NCI-H69 (cell line): ENCODE data around the gene UGT2A3.
"Not testable (repeated sequence)": the region's sequence is repeated elsewhere in the genome, so short reads cannot be mapped to it uniquely, and the experiment has no call there.

ENCODE experiments used
- DNase-seq: peaks from one replicate; lab custom pipeline; 2025; lab: John Stamatoyannopoulos, UW

The UGT2A3 gene

DNA sequence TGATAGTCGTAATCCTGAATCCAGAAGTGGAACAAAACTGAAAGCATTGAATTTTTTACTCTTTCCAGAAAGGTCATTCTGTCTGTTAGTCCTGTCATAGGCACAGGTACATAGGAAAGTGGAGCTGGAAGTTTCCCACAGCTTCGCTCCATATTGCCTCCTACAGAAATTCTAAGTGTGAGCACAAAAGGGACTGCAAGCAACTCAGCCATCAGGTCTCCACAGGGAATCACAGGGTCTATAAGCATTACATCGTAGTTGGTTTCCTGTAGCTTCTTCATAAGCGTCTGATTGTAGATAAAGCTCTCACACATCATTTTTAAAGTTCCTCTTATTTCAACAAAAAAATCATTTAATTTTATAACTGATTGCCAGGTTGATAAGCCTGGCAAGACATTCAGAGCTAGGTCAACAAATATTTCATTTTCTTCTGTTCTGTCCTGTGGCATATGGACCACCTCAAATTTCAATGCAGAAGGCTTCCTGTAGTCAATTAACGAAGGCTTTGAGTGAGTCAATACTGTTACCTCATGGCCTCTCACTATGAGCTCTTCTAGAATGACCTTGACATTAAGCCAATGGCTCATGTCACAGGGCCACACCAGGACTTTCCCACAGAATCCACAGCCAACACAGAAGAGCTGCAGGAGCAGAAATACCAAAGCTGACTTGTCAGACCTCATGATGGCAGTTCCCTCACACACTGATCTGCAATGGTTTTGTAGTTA is at the start of gene UGT2A3:
TSS of gene UGT2A3 (minus strand) at position 727 of the 728 bp plus-strand sequence. CDS start at position 683, 44 bp downstream.
- DNase-seq = no peak

DNA sequence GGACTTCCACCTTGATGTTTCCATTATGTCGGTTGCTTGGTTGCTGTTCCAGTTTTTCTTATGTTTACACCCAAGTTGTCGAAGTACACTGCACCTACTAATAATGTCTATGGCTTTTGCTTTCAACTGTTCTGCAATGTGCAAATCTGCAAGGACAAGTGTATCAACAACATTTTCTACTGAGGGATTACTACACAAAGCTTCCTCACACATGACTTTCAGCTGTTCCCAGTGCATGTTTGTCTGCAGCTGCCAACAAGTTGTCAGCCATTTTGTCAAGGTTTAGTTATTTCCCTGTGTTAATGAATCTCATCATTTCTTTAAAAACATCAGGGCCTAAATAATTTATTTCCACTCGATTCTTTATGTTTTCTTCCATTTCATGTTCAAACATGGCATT is 45.4 kb upstream of the UGT2A3 start:
- DNase-seq = no peak

DNA sequence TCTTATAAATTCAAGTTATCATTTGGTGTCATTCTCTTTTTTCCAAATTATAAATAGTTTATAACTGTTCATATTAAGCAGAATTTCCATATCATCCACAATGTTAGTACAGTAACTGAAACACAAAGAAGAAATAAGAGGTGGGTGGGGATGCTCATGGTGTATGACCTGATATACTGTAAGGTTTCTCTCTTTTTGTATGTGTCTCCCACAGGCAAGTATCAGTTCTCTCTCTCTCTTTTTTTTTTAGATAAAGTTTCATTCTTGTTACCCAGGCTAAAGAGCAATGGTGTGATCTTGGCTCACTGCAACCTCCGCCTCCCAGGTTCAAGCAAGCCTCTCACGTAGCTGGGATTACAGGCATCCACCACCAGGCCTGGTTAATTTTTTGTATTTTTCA is 43.7 kb upstream of the UGT2A3 start:
- no peak for DNase-seq

DNA sequence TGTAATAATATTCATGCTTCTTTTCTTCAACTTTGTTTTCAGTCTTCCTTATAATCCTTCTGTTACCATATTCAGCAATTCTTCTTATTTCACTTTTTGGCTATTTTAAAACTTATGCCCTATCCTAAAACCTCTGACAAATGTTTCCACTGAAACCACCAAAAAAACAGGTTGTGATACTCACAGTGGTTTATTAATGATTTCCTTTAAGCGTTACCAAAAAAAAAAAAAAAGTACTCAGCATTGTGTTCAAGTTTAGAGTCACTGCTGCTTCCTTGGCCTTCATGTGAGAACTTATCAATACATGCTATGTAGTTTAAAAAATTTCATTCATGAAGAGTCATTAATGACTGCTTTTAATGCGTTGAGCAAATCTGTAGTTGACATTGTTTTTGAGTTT is 35.4 kb upstream of the UGT2A3 start:
- no peak for DNase-seq

DNA sequence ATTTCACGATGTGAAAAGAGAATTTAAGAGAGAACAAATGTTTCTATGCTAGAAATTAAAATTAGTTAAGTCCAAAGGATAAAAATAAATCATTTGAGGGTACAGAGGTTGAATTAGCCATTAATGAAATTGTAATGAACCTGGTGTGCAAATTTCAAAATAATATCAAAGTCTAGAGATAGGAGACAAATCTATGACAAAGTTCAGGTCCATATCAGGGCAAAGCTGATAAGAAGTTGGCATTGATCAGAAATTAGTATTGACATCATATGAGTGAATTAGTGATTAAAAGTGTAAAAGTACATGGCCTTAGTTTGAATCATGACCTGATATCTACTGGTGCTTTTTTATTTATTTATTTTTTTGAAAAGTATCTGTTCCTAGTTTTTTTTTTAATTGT is 33.8 kb upstream of the UGT2A3 start:
- DNase-seq = no peak

DNA sequence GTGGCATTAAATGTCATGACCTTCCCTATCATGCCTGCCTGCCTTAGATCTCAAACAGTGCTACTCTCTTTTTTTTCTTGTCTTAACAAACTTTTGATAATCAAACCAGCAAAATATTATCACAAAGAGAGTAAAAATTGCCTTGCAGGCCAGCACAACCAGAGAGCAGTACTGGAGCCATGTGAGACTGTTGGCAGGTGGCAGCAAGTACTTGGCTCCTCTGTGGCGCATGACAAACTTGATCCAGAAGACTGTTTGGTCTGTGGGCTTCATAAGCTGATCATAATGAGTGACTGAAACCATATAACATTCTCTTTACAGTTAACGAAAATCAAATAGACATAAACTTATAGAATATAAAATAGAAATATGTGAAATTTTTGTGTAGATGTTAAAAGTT is 33.3 kb upstream of the UGT2A3 start:
- DNase-seq = no peak

DNA sequence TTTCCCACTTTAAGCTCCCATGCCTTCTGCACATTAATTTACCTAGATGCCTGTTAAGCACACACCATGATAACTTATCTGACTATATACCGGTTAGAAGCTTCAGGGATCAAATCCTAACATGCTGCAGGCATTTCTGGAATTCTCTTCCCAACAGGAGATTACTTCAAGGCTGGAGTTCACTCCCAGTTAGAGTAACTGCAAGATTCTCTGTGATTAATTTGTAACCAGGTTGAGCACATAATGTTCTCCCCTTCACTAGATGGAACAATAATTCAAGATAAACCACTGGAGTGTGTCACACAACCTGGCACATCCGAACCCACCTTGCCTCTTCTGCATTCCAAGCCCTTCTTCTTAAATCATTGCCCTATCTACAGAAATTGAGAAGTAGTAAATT is 11.8 kb upstream of the UGT2A3 start:
- no peak for DNase-seq

DNA sequence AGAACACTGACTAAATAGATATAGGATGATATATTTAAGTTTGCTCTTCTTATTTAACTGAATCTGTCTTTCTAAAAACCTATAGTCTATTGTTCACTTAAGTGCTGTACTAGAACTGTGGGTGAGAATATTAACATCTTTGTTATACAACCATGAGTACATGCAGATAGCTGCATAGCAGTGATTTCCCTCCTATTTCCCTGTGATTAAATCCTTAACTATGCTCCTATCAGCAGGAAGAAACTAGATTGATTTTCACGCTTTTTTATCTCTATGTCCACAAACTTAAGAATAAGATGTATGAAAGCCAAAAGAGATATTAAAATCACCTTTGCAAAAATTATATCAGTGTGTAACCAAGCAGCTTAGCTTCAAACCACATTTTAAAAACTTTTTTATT is 11.3 kb upstream of the UGT2A3 start:
- no peak for DNase-seq

DNA sequence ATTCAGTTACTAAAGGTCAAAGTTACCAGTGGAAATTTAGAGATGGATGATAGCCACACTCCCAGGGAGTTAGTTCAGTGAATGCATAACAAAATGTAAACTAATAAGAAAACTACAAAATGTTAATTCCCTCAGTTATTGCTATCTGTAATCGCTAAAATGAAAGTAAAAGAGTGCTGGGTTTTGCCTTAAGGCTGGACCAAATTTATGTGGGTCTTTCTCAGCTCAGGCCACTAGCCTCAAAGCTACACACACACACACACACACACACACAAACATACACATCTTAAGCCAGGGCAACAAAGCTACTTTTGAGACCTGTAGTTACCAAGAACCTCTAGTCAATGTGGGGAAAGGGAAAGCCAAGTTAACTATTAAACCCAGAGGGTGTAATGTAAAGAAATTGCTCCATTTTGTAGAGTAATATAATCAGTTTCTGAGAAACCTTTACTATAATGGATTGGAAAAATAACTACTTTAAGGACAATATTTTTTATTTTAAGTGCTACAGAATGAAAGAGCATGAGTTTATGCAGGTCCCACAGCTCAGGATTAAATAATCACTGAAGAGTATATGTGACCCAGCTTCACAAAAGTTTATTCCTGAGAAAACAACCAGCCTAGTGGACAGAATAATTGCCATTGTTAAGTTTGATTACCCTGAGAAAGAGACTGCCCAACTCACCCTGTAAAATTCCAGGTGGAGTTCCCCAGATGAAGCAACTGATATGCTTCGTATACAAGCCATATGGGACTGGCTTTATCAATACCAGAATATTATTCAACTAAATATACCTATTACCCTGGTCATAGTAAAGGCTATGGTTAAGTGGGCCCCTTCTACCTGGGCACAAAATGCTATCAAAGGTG is 8.9 kb upstream of the UGT2A3 start:
- DNase-seq = no peak

DNA sequence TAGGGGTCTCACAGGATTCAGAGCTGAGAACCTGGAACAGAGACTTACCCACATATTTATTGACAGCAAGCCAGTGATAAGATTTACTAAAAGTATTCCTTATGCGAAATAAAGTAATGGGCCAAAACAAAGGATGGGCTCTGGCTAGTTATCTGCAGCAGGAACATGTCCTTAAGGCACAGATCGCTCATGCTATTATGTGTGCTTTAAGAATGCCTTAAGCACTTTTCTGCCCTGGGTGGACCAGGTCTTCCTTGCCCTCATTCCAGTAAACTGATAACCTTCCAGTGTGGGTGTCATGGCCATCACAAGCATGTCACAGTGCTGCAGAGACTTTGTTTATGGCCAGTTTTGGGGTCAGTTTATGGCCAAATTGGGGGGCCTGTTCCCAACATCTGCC is 7.5 kb upstream of the UGT2A3 start:
- not testable (repeated sequence) for DNase-seq

DNA sequence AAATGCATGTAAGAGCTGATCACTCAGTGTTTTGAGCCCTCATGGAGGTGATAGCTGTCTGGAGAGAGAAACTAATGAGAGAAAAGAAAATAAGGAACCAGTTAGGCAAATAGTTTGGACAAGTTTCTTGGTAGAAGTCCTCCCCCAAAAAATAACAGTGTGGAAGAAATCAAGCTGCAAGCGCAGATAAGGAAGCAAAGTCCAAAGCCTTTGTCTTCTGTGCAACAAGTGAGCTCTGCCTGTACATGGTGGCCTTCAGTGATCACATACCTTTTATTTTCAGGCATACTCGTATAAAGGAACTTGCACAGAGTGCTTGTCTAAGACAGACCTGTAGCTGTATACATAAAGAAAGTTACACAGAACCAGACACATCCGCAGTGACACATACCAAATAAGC is 2.5 kb upstream of the UGT2A3 start:
- no peak for DNase-seq

DNA sequence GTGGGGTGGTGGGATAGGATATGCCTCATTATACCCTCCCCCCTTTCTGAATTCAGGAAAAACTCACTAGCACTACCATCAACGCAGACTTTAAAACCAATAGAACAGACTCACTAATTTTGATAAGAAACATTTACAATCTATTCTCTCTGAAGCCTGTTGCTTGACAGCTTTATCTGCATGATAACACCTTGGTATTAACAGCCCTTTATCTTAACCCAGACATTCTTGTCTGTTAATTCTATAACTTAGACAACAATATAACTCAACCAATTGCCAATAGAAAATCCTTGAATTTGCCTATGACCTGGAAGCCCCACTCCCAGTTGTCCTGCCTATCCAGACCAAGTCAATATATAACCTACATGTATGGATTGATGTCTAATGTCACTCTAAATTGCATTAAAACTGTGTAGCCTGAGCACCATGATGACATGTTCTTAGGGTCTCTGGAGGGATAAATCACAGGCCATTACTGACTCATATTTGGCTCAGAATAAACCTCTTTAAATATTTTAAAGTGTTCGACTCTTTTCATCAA is 1.5 kb upstream of the UGT2A3 start:
- no peak for DNase-seq

DNA sequence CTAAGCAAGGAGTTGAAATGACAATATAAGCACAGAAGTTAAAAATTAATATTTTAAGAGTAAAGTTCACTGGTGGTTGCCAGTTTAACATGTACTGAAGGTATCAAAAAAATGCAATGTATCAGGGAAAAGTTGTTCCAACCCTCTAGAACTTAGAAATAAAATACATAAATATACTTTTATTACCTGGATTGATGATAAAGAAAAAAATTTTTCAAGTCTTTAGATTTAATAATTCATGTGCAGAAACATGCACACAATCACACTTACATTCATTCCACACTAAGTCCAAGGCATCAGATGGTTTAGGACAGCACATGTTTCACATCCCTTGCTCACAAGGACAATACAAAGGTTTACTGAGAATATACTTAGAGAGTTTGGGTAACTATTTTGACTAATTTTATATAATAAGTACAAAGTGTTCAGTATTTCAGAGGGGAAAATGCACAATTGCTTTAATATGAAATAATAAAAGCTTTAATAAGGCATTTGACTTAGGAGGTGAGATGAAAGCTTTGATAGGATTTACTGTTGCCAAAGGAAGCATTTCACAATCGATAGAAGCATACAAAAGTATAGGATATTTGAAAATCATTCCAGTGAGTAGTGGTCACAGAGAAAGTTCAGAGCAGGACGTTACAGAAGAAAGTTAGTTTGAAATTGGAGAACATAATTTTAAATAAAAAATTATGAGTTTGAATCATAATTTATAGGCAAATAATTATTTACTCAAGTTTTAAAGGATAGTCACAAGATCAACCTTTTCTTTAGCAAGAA is 392 bp upstream of the UGT2A3 start:
- no peak for DNase-seq

DNA sequence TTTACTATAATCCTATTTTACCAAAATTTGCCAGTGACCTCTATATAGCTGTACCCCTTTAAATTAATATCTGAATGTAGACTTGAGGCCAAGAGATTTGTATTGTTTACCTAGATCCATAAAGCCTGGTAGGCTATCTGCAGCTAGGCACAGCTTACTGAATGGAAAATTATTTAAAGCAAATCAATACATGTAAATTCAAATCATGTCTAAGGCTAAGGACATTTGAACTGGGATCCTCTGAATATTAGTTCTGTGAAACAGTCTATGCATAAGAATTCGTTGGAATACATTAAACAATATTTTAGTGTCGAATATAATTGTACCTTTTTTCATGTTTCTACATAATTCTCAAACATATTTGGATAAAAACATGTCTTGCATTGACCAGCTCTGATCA is 1.6 kb downstream of the UGT2A3 start:
- DNase-seq = no peak

DNA sequence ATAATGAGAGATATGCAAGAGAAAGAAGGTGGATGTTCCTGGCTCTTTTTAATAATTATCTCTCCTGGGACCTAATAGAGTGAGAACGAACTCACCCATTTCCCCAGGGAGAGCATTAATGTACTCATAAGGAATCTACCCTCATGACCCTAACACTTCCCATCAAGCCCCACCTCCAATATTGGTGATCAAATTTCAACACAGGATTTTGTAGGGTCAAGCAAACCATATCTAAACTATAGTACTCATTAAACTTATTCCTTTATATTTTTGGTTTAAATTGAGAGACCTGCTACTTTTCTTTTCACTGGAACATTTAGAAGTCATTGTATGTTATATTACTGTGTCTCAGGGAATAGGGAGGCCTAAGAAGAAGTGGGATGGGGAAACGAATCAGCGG is 2.6 kb downstream of the UGT2A3 start:
- DNase-seq = no peak

DNA sequence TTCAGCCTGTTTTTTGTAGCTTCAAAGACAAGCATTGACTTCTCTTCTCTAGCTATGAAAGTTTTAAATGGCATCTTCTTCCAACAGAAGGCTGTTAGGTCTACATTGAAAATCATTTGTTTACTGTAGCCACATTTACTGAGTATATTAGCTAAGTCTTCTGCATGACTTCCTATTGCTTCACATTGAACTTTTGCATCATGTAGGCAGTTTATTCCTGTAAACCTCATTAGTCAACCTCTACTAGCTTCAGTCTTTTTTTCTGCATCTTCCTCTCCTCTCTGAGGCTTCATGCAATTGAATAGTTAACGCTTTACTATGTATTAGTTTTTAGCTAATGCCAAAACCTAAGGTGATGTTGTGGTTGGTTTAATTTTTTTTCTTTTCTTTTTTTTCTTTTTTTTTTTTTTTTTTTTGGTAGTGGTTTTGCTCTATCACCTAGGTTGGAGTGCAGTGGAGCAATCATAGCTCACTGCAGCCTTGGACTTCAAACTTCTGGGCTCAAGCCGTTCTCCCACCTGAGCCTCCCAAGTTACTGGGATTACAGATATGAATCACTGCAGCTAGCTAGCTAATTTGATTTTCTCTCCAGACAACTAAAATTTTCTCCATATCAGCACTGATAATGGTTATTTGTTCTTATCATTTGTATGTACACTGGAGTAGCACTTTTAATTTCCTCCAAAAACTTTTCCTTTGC is 3.4 kb downstream of the UGT2A3 start:
- no peak for DNase-seq

DNA sequence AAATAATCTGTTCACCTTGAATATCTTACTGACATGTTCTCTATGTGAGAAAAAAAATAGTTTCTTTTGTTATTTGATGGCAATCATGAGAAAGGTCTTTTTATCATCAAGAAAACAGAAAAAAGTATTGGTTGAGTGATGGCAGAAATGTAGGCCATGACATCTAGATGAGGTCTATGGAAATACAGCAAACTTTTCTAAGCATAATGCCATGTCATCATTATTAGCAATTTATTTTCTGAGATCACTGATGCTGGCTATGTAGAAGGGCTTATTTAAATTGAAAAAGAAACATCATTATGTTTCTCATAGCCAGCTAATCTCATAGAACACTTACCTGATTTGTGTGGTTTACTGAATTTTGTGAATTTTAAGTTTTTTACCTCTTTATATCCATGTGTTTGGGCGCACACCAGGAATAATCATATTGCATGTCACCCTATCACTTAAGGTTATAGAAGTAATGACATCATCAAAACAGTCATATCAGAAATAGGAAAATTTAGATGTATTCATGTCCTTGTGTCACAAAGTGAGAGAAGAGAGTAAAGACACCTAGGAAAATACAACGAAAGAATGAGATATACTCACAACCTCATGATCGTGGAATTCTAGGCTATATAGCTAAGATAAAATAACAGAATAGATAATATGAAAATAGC is 22.4 kb downstream of the UGT2A3 start:
- DNase-seq = no peak

DNA sequence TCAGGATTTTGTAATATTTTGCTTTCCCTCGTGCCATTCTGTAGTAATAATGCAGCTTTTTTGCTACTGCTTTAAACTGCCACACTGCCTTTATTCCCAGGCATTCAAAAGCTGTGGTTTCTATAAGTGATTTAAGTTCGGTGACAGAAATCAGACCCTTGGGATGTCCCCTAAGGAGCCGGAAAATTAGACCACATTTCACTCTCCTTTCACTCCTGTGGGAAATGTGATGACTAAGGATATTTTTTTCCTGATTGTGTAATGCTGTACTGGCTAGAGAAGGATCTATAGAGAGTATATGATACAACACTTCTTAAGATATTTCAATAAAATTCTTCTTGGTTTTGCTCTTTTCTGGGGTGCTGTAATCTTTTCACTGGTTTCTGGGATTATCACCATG is 24.4 kb downstream of the UGT2A3 start:
- no peak for DNase-seq

DNA sequence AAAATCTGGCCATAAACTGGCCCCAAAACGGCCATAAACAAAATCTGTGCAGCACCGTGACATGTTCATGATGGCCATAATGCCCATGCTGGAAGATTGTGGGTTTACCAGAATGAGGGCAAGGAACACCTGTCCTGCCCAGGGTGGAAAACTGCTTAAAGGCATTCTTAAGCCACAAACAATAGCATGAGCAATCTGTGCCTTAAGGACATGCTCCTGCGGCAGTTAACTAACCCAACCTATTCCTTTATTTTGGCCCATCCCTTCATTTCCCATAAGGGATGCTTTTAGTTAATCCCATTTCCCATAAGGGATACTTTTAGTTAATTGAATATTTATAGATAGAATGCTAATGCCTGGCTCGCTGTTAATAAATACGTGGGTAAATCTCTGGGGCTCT is 29.4 kb downstream of the UGT2A3 start:
- not testable (repeated sequence) for DNase-seq

DNA sequence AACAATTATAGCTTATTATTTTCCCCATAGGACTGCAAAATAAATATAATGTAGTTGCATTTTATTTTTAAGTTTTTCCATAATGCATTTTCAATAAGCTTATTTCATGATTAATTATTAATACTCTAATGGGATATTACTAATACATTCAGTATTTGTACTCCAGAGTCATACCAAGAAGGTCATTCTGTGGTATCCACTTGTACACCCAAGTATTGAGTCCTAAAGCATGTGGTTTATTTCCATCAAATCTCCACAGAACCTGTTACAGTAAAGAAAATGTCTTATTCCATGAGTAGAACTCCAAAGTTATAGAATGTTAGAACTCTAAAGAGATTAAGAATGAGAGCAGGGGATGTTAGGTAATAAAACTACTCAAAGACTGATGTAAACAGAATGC is 30.6 kb downstream of the UGT2A3 start:
- DNase-seq = no peak

DNA sequence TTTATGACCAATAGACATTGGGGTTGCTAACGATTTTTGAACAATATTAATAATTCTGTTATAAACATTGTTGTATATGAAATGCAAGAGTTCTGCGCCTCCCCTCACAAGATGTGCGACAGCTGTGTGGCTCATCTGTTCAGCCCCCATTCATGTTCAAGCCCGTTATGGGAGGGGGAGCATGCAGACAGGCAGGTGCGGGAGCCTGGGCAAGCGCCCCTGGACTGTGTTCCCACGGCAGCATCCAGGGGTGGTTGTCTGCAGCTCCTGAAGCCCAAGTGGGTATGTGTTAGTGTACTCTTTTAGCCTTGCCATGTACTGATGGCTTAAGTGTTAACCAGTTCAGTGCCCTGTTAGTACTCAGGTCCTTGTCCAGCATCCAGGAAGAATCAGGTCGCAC is 34.6 kb downstream of the UGT2A3 start:
- no peak for DNase-seq
